ENCODE measurements around the gene NR1I3.
A peak's percentile ranks its signal among the peaks of the same experiment; 100 is the strongest.

The NR1I3 gene

GRCh38 chr1:161273402-161273801 lies 35.4 kb upstream of the NR1I3 start:
- H3K9me3 ChIP-seq (ENCODE audit: control insufficient read depth, insufficient read depth, low read depth, low read length), result no peaks in the 10 kb centered on the region
- H3K27ac ChIP-seq (ENCODE audit: extremely low read depth, low read depth, low read length), result no peak overlapping the region
- TF ChIP-seq ZSCAN18 (tag by site-specific recombination; IDR thresholded peaks at IDR 0.05) (no peak), ZNF324 (tag by site-specific recombination; IDR thresholded peaks at IDR 0.05) (no peak), ZEB2 (tag by site-specific recombination; IDR thresholded peaks at IDR 0.05) (no peak), KLF16 (tag by site-specific recombination; IDR thresholded peaks at IDR 0.05) (no peak), ZNF530 (tag by site-specific recombination; IDR thresholded peaks at IDR 0.05; ENCODE audit: low read depth) (no peak), KLF9 (tag by site-specific recombination; IDR thresholded peaks at IDR 0.05; ENCODE audit: low read depth) (no peak), ZNF704 (tag by site-specific recombination; IDR thresholded peaks at IDR 0.05) (no peak)
- ChIA-PET CTCF (no interaction called here), POLR2A (no interaction called here)
- no peaks in the 10 kb centered on the region for H3K36me3 ChIP-seq (ENCODE audit: control insufficient read depth in 2 of 2, insufficient read depth in 1 of 2, low read length in 2 of 2)
- no peaks in the 10 kb centered on the region for H3K4me1 ChIP-seq (ENCODE audit: control insufficient read depth, insufficient read depth, low read length)
- H3K4me3 ChIP-seq (ENCODE audit: low read depth, low read length), result no peak overlapping the region

GRCh38 chr1:161267321-161267720 lies 29.3 kb upstream of the NR1I3 start:
- no peak overlapping the region for H3K27ac ChIP-seq (ENCODE audit: extremely low read depth, low read depth, low read length)
- ChIA-PET POLR2A (no interaction called here), CTCF (interaction anchor here (0.6 to 2.8 kb wide), 2 partner anchors 23 to 49 kb away, joined by 4 to 12 read pairs; no protein-coding TSS in a partner anchor)
- no peak for TF ChIP-seq ZNF555 (tag by site-specific recombination; conservative IDR thresholded peaks at IDR 0.05)
- TF ChIP-seq ZNF621 (tag by site-specific recombination; IDR thresholded peaks at IDR 0.05), result no peak
- TF ChIP-seq ZBTB20 (tag by site-specific recombination; IDR thresholded peaks at IDR 0.05), result peak; percentile 42; the same call in 1 of the 2 replicates
- H3K9me3 ChIP-seq (ENCODE audit: control insufficient read depth, insufficient read depth, low read depth, low read length), result no peaks in the 10 kb centered on the region
- H3K4me3 ChIP-seq (ENCODE audit: low read depth, low read length), result no peak overlapping the region
- H3K4me1 ChIP-seq (ENCODE audit: control insufficient read depth, insufficient read depth, low read length), result 0 out of 2 replicates have a peak, but pooled peaks cover 3% of the 10 kb centered on the region
- H3K36me3 ChIP-seq (ENCODE audit: control insufficient read depth in 2 of 2, insufficient read depth in 1 of 2, low read length in 2 of 2), result no peaks in the 10 kb centered on the region

- POLR2A ChIA-PET, result no interaction called here
- Histone ChIP-seq H3K27ac (ENCODE audit: extremely low read depth, low read depth, low read length) (no peak overlapping the region), H3K4me1 (ENCODE audit: control insufficient read depth, insufficient read depth, low read length) (0 out of 2 replicates have a peak, but pooled peaks cover 3% of the 10 kb centered on the region), H3K9me3 (ENCODE audit: control insufficient read depth, insufficient read depth, low read depth, low read length) (no peaks in the 10 kb centered on the region), H3K36me3 (ENCODE audit: control insufficient read depth in 2 of 2, insufficient read depth in 1 of 2, low read length in 2 of 2) (no peaks in the 10 kb centered on the region), H3K4me3 (ENCODE audit: low read depth, low read length) (no peak overlapping the region)
- no peak for TF ChIP-seq BCL11A (tag by site-specific recombination; IDR thresholded peaks at IDR 0.05; ENCODE audit: low read depth)
- no peak for TF ChIP-seq ZNF391 (tag by site-specific recombination; IDR thresholded peaks at IDR 0.05; ENCODE audit: borderline replicate concordance, low read depth)
- no peak for TF ChIP-seq ZNF544 (tag by site-specific recombination; IDR thresholded peaks at IDR 0.05)
- TF ChIP-seq ZNF2 (tag by site-specific recombination; IDR thresholded peaks at IDR 0.05), result no peak
- TF ChIP-seq ZNF157 (tag by site-specific recombination; IDR thresholded peaks at IDR 0.05), result no peak
- no peak for TF ChIP-seq ZNF560 (tag by site-specific recombination; IDR thresholded peaks at IDR 0.05; ENCODE audit: borderline replicate concordance)
- TF ChIP-seq ZNF366 (tag by site-specific recombination; conservative IDR thresholded peaks at IDR 0.05), result no peak
- TF ChIP-seq KLF9 (tag by site-specific recombination; IDR thresholded peaks at IDR 0.05; ENCODE audit: low read depth), result no peak
- TF ChIP-seq ZNF837 (tag by site-specific recombination; IDR thresholded peaks at IDR 0.05), result no peak
- no peak for TF ChIP-seq KLF1 (tag by site-specific recombination; IDR thresholded peaks at IDR 0.05)
- CTCF ChIA-PET, result interaction anchor here (0.6 to 2.8 kb wide), 3 partner anchors 24 to 118 kb away, joined by 3 to 12 read pairs (median 4); no protein-coding TSS in a partner anchor
These were observed 28.8 kb upstream of the NR1I3 start for GRCh38 chr1:161266836-161267235.

All from HEK293 (cell line).